D721Med (cell line): ENCODE results near the gene OR3A2.
"Not testable (repeated sequence)": the region's sequence is repeated elsewhere in the genome, so short reads cannot be mapped to it uniquely, and the experiment has no call there.

Experiments
- DNase-seq: peaks from one replicate; pipeline ENCODE4 v3.0.0; 2011; ENCODE audit warnings: low spot score; ENCODE audit not compliant: insufficient read length
- FAIRE-seq: peaks from 2 replicates; lab custom pipeline; 2011; peaks lifted over from hg19 to GRCh38; lab: Jason Lieb, UNC
- CTCF ChIP-seq: IDR thresholded peaks from 2 replicates; pipeline ENCODE4 v1.5.1; 2012; ENCODE audit warnings: mild to moderate bottlenecking, control low read depth; ENCODE audit not compliant: insufficient read depth; ENCODE audit errors: missing control alignments

The OR3A2 gene

GRCh38 chr17:3385869-3386816 is at the start of gene OR3A2:
Gene OR3A2 (minus strand): TSS chr17:3386308.
- TF ChIP-seq CTCF: no peak
- DNase-seq (no peak), FAIRE-seq (no peak)

GRCh38 chr17:3433741-3434140 is 47.6 kb upstream of the OR3A2 start, which contains the start of gene OR1E2:
Gene OR1E2 (minus strand): TSS chr17:3433841. CDS start chr17:3433841, 0 bp downstream.
- FAIRE-seq: no peak
- no peak for DNase-seq
- TF ChIP-seq CTCF: no peak

- FAIRE-seq, DNase-seq: not testable (repeated sequence)
These were observed 47.1 kb upstream of the OR3A2 start for GRCh38 chr17:3433215-3433614.

- TF ChIP-seq CTCF: no peak
- DNase-seq: no peak
- no peak for FAIRE-seq
These were observed 32.1 kb upstream of the OR3A2 start for GRCh38 chr17:3418222-3418621.

GRCh38 chr17:3415610-3416009 is 29.5 kb upstream of the OR3A2 start:
- TF ChIP-seq CTCF: no peak
- FAIRE-seq (no peak), DNase-seq (no peak)

- FAIRE-seq, DNase-seq: not testable (repeated sequence)
These were observed 26.1 kb upstream of the OR3A2 start for GRCh38 chr17:3412216-3412615.

GRCh38 chr17:3411070-3411469 is 25.0 kb upstream of the OR3A2 start, which contains the start of gene OR3A3:
Gene OR3A3 (plus strand): TSS chr17:3411370.
- TF ChIP-seq CTCF: no peak
- FAIRE-seq: no peak
- no peak for DNase-seq

- not testable (repeated sequence) for FAIRE-seq, DNase-seq
These were observed 17.7 kb upstream of the OR3A2 start for GRCh38 chr17:3403856-3404255.
